Right lobe of liver (tissue), 4 donors: ENCODE results near the gene SKAP2.

ENCODE experiments used
- POLR2A ChIP-seq: fragments of 450-650 bp; IDR thresholded peaks from one replicate; pipeline ENCODE4 v1.6.1; 2017; ENCODE audit warnings: antibody characterized with exemption, mild to moderate bottlenecking
- TF ChIP-seq, protein P1 (sequence below), 4 donors: fragments of 200-600 bp in 3 of 4; fragments of 450-650 bp in 1 of 4; IDR thresholded peaks; one replicate each; pipeline versions ENCODE4 v1.5.1 to v1.8.0; 2016 to 2022; ENCODE audit warnings: antibody characterized with exemption in 4 of 4, mild to moderate bottlenecking in 2 of 4
- donor health status: DM: no; HTN: no; CAD: no.
- donor health status: DM: no; HTN: no; CAD: no.
- donor health status: DM: no; HTN: yes; CAD: no.

GRCh38 chr7:26652401-26653100 is 211.8 kb downstream of the SKAP2 start:
- TF ChIP-seq, protein P1, sequence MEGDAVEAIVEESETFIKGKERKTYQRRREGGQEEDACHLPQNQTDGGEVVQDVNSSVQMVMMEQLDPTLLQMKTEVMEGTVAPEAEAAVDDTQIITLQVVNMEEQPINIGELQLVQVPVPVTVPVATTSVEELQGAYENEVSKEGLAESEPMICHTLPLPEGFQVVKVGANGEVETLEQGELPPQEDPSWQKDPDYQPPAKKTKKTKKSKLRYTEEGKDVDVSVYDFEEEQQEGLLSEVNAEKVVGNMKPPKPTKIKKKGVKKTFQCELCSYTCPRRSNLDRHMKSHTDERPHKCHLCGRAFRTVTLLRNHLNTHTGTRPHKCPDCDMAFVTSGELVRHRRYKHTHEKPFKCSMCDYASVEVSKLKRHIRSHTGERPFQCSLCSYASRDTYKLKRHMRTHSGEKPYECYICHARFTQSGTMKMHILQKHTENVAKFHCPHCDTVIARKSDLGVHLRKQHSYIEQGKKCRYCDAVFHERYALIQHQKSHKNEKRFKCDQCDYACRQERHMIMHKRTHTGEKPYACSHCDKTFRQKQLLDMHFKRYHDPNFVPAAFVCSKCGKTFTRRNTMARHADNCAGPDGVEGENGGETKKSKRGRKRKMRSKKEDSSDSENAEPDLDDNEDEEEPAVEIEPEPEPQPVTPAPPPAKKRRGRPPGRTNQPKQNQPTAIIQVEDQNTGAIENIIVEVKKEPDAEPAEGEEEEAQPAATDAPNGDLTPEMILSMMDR (IDR thresholded peaks at IDR 0.05), result no peak
- TF ChIP-seq POLR2A, result no peak
